Right lobe of liver (tissue), 4 donors: ENCODE results near the gene ZNF701.

Source experiments
- CTCF ChIP-seq, 4 donors: fragments of 200-600 bp in 3 of 4; fragments of 450-650 bp in 1 of 4; IDR thresholded peaks; one replicate each; pipeline versions ENCODE4 v1.5.1 to v1.8.0; 2016 to 2022; ENCODE audit warnings: antibody characterized with exemption in 4 of 4, mild to moderate bottlenecking in 2 of 4
- POLR2A ChIP-seq: fragments of 450-650 bp; IDR thresholded peaks from one replicate; pipeline ENCODE4 v1.6.1; 2017; ENCODE audit warnings: antibody characterized with exemption, mild to moderate bottlenecking
- donor health status: DM: no; HTN: no; CAD: no.
- donor health status: DM: no; HTN: no; CAD: no.
- donor health status: DM: no; HTN: yes; CAD: no.

- TF ChIP-seq CTCF (IDR thresholded peaks at IDR 0.05), result no peak
- no peak for TF ChIP-seq POLR2A
These were observed 37.6 kb upstream of the ZNF701 start for GRCh38 chr19:52532480-52532879.
